Lung (tissue), 12 donors: ENCODE results near the gene FAM9C. TPM values are rescaled to one million over a fixed set of nuclear protein-coding genes. Genes with fewer than 3 reads are reported as not detected.

ENCODE experiments used
- ATAC-seq: fragments of 200-7000 bp; cut with Tn5 transposase; one replicate; pipeline ENCODE4 v1.9.1; 2020; ENCODE audit warnings: moderate number of reproducible peaks; ENCODE audit not compliant: insufficient read depth, low FRiP score
- DNase-seq, 3 donors: peaks; one replicate each; pipeline ENCODE4 v3.0.0-alpha.2; 2013 to 2017
- H3K27ac ChIP-seq, 2 donors: one replicate each; pipeline ENCODE4 v1.5.1; 2013; ENCODE audit warnings: mild to moderate bottlenecking in 2 of 2, moderate library complexity in 2 of 2, control low read depth in 1 of 2, inconsistent platforms in 1 of 2, low read depth in 1 of 2, low read length in 1 of 2
- H3K27me3 ChIP-seq, 3 donors: one replicate each; pipeline ENCODE4 v1.5.1; 2013; ENCODE audit warnings: low read length in 2 of 3; ENCODE audit not compliant: control insufficient read depth in 3 of 3, insufficient read depth in 3 of 3
- H3K36me3 ChIP-seq, 4 donors: one replicate each; pipeline ENCODE4 v1.5.1; 2013; ENCODE audit warnings: low read length in 4 of 4, mild to moderate bottlenecking in 1 of 4, moderate library complexity in 1 of 4; ENCODE audit not compliant: control insufficient read depth in 4 of 4, insufficient read depth in 4 of 4
- H3K4me1 ChIP-seq, 5 donors: one replicate each; pipeline ENCODE4 v1.5.1; 2013; ENCODE audit warnings: low read length in 5 of 5, mild to moderate bottlenecking in 2 of 5, moderate library complexity in 1 of 5; ENCODE audit not compliant: control insufficient read depth in 5 of 5, insufficient read depth in 5 of 5
- H3K4me3 ChIP-seq: one replicate; pipeline ENCODE4 v1.5.1; 2013; ENCODE audit warnings: mild to moderate bottlenecking, control low read depth, moderate library complexity
- H3K9ac ChIP-seq, 2 donors: one replicate each; pipeline ENCODE4 v1.5.1; 2013; ENCODE audit warnings: low read length in 2 of 2, control low read depth in 1 of 2; ENCODE audit not compliant: insufficient read depth in 1 of 2
- H3K9me3 ChIP-seq, 4 donors: one replicate each; pipeline ENCODE4 v1.5.1; 2013; ENCODE audit warnings: low read length in 3 of 4, mild to moderate bottlenecking in 1 of 4, moderate library complexity in 1 of 4; ENCODE audit not compliant: control insufficient read depth in 4 of 4, insufficient read depth in 3 of 4
- CTCF ChIP-seq: IDR thresholded peaks from 2 replicates; pipeline ENCODE4 v1.5.1; 2012; ENCODE audit warnings: mild to moderate bottlenecking; ENCODE audit errors: control extremely low read depth, extremely low read depth
- WGBS, 2 donors: extraction: QIAGEN DNeasy Blood & Tissue Kit; methylation state at CpG; one replicate each; pipeline ENCODE4 v1.1.7; 2013; 5-methylcytosine and 5-hydroxymethylcytosine counted together
- polyA plus RNA-seq, 2 donors: library from polyadenylated mRNA; stranded (reverse); fragments of 200-250 nt; gene quantifications; one replicate each; pipeline ENCODE4 v1.2.1, GENCODE V29; 2013
- total RNA-seq, 2 donors: library from RNA; depleted of rRNA in 1 of 2; stranded (reverse); fragments of >200 nt in 1 of 2; gene quantifications; one replicate each; pipeline ENCODE4 v1.2.1, GENCODE V29; 2014 to 2021
- donor health status: control.
- donor health status: control.
- donor health status: Bipolar disorder and iron deficiency.
- donor health status: healthy.
- donor health status: DM: yes; HTN: yes; CAD: no.

The FAM9C gene
- total and polyA plus RNA-seq, 4 donors, result 0.01 to 0.28 (median 0.09) TPM; not detected in 1

GRCh38 chrX:12989461-12989860 lies 55.0 kb downstream of the FAM9C start:
- H3K9ac ChIP-seq, result no peak overlapping the region
- no peak for TF ChIP-seq CTCF
- no peak overlapping the region for H3K27ac ChIP-seq
- 80 to 81% methylated on average over 3 of the region's 3 CpGs for WGBS, 2 donors
- H3K36me3 ChIP-seq, result no peaks in the 10 kb centered on the region
- H3K4me3 ChIP-seq, result no peak overlapping the region
- DNase-seq (no peak), ATAC-seq (no peak)
- peaks cover 0 to 11% (median 10%) of the 10 kb centered on the region in 3 donors for H3K27me3 ChIP-seq
- peaks cover 0 to 8% (median 2%) of the 10 kb centered on the region in 5 donors for H3K4me1 ChIP-seq
- H3K9me3 ChIP-seq, result no peaks in the 10 kb centered on the region

DNA sequence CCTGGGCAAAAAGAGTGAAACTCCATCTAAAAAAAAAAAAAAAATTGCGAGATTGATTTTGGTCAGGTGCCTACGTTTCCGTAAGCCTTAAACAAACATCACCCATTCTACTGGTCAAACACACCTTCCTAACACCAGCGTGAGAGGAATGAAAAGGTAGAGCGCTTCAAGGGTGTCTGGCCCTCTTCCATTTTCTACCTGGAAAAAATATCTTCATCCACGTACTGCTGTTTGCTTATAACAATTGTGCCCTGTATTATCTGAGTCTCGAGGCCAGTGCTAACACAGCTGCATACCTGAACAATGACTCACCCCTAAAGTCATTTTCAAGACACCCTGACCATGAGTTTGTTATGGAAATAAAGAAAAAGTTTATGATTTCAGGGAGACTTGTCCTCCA lies 55.6 kb downstream of the FAM9C start:
- H3K27me3 ChIP-seq, result peaks cover 0 to 10% (median 9%) of the 10 kb centered on the region in 3 donors
- H3K9ac ChIP-seq, result no peak overlapping the region
- H3K4me3 ChIP-seq, result no peak overlapping the region
- no peaks in the 10 kb centered on the region for H3K9me3 ChIP-seq
- H3K4me1 ChIP-seq, result peaks cover 0 to 8% (median 2%) of the 10 kb centered on the region in 5 donors
- ATAC-seq (peak; percentile 81), DNase-seq (peak in 2 of 3 donors; percentile 52 to 76)
- no peak overlapping the region for H3K27ac ChIP-seq
- 62 to 81% methylated on average over 7 of the region's 7 CpGs for WGBS, 2 donors
- no peak for TF ChIP-seq CTCF
- H3K36me3 ChIP-seq, result no peaks in the 10 kb centered on the region

DNA sequence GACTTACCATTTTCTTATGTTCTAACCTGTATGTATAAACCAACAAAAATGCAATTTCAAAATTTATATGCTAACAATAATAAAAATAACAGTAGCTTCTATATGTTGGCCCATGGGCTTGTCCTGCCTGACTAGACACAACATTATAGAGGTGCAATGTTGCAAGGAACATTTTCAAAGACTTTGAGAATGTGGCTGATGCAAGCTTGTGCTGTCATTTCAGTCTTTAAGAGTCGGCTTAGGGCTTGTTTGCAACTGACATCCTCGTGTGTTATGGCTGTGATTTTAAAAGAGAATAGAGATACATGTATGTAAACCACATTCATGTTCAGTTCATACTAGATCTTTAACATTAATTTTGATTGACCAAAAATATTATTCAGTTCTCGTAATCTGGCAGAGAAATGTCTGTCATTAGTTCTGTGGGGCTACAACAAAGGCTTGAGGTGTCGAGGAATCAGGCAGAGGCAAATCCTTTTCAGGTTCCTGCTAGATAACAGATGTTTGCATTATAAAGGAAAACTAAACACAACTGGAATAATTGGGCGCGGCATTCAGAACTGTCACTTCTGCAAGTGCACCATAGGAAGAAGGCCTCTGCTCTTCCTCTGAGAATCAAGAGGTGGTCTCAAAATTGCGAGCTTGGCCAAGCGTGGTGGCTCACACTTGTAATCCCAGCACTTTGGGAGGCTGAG lies 56.4 kb downstream of the FAM9C start:
- Histone ChIP-seq H3K4me1 (peaks cover 0 to 4% (median 2%) of the 10 kb centered on the region in 5 donors), H3K9me3 (no peaks in the 10 kb centered on the region), H3K27ac (no peak overlapping the region), H3K9ac (no peak overlapping the region), H3K36me3 (no peaks in the 10 kb centered on the region), H3K27me3 (peaks cover 2 to 14% (median 10%) of the 10 kb centered on the region in 3 donors), H3K4me3 (no peak overlapping the region)
- no peak for TF ChIP-seq CTCF
- ATAC-seq, result no peak
- no peak for DNase-seq
- WGBS, 2 donors, result 67 to 75% methylated on average over 8 of the region's 8 CpGs
